HG02759 (cell line): Measurements from ENCODE around the gene TAS2R14.

ENCODE experiments used
- ATAC-seq: cut with Tn5 transposase; IDR thresholded peaks from one replicate; pipeline ENCODE4 v1.9.1; 2021; ENCODE audit warnings: mild to moderate bottlenecking, moderate library complexity; ENCODE audit not compliant: unreplicated experiment

The TAS2R14 gene, protein sequence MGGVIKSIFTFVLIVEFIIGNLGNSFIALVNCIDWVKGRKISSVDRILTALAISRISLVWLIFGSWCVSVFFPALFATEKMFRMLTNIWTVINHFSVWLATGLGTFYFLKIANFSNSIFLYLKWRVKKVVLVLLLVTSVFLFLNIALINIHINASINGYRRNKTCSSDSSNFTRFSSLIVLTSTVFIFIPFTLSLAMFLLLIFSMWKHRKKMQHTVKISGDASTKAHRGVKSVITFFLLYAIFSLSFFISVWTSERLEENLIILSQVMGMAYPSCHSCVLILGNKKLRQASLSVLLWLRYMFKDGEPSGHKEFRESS

DNA sequence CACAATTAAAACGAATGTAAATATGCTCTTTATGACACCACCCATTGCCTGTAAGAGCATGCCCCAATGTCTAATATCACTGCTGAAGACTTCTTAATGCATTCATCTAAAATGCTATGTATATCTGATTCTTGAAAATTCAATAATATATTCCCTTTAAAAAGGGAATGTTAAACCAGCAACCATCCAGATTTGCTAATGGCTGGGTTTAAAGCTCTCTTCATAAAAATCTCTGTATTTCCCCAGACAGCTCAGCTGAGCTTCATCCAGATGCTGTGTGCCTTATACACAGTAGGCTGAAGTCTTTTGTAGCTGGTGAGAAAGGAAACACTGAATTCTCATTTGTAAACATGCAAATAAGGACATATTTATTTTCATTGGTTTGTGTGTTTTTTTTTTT lies at the start of gene TAS2R14:
TSS of gene TAS2R14 (minus strand) at position 101 of the 400 bp plus-strand sequence. CDS start at position 45, 56 bp downstream.
- no peak for ATAC-seq

DNA sequence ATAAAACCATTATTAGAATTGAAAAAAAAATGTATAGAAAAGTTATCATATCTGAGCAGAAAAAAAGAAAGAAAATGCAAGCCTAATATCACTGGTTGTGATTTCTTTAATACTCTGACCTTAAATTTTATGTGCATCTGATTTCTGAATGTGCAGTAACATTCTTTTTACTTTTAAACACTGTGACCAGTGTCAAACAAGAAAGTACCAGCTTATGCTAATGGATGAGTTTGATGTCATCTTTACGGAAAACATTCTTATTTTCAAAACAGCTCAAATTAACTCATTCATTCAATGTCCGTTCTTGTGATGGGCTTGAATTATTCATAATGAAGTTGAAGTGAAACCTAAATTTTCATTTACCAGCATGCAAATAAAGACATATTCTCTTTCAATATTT lies 47.7 kb upstream of the TAS2R14 start, which contains the start of gene TAS2R50:
TSS of gene TAS2R50 (minus strand) at position 101 of the 400 bp plus-strand sequence. CDS start at position 49, 52 bp downstream.
- no peak for ATAC-seq

DNA sequence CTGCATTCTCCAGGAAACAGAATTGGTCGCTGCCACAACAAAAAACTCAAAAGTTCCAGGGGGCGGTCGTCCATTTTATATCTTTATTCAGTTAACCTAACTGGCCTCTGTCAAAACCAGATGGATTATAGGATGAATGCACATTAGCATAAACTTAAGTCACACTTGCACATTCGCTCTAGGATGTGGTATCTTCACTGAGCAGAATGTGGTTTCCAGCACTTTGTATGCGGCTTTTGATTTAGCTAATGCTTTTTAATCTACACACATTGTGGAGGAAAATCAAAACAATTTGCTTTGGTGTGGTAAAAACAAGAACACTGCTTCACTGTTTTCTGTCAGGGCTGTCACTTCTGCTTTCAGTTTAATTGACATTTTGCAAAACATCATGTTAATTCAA lies 43.2 kb upstream of the TAS2R14 start:
- ATAC-seq, result no peak

DNA sequence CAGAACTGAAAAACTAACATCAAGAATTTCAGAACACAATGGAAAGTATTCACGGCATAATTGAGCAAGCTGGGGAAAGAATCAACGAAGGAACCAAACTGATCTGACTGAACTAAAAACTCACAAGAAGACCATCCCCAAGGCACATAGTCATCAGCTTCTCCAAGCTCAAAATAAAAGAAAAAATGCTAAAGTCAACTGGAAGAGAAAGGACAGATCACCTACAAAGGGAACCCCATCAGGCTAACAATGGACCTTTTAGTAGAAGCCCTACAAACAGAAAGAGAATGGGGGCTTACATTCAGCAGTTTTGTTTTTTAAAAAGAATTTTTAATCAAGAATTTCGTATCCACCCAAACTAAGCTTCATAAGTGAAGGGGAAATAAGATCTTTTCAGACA lies 35.9 kb upstream of the TAS2R14 start:
- ATAC-seq, result no peak

DNA sequence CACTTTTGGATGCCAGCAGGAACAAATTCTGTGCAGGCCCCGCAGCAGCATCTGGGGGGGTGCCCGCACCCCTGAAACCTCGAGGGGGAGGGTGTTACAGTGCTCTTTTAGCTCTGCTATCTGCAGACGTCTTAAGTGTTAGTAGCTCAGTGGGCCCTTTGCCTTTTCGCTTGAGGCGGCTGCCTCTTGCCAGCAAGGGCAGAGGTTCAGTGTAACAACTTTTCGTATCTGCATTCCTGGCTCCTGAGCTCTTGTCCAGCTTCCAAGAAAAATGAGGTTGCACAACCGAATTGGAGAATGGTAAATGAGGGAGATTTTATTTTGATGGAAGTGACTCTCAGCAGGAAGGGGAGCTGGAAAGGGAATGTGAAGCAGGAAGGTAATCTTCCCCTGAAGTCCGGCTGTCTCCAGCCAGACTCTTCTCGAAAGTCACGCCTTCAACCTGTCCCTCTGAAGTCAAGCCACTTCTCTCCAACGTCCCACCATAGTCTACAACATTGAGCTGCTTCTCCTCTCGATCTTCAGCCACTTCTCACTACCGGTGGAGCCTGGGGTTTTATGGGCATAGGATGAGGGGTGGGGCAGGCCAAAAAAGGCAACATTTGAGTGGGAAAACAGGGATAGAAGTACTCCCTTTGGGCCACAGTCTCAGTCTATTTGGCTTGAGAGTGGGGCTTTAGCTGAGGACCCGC lies 29.8 kb upstream of the TAS2R14 start:
- no peak for ATAC-seq

DNA sequence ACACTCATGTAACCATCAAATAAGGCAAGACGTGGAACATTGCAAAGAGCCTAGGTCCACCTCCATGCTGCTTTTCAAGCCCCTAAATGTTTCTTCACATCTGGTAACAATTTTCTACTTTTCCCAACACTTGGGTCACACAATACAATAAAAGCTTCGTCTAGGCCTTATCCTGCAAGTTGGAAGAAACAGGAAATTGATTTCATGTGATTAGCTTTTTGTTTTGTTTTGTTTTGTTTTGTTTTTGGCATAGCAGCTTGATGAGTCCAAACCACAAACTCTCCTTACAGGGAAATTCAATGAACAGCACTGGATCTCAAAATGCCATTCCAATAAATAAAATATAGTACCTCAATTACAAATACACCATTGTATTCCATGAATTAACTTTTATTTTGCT lies 28.3 kb upstream of the TAS2R14 start:
- ATAC-seq, result no peak

DNA sequence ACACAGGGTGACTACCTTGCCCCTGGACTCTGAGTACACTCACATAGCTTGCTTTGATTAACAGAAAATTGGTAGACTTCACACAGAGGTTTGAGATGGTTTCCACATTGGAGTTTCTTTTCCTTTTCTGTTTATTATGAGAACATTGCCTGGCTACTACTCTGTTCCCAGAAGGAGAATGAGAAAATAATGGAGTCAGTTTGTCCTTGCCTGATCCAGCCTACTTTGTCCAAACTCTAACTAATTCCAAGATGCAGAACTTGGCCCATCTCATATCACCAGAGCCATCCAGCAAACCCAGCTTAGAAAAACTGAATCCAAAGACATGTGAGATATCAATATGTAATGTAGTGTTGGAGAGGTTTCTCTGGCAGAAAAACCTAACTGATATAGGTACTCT lies 27.3 kb upstream of the TAS2R14 start:
- ATAC-seq, result no peak

DNA sequence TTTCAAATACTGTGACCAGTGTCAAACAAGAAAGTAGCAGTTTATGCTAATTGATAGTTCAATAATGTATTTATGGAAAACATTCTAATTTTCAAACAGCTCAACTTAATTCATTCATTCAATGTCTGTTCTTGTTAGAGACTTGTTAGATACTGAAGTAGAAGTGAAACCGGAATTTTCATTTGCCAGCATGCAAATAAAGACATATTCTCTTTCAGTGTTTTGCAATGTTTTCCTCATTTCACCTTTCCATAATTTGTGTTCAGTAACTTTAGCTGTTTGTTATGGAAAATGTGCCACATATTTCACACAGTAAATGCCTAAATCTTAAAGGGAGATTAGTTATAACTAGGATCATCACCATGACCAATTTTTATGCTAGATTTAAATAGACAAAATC lies 26.4 kb upstream of the TAS2R14 start:
- ATAC-seq, result no peak

DNA sequence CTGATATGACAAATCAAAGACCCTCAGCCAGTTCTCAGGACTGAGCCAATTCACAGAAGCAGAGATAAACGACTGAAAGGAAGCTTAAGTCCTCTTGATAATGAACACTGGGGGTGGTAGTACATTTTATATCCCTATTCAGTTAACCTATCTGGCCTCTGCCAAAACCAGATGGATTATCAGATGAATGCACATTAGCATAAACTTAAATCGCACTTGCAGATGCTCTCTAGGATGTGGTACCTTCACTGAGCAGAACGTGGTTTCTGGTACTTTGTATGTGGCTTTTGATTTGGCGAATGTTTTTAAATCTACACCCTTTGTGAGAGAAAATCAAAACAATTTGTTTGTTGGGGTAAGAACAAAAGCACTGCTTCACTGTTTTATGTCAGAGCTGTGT lies 21.1 kb upstream of the TAS2R14 start:
- no peak for ATAC-seq

DNA sequence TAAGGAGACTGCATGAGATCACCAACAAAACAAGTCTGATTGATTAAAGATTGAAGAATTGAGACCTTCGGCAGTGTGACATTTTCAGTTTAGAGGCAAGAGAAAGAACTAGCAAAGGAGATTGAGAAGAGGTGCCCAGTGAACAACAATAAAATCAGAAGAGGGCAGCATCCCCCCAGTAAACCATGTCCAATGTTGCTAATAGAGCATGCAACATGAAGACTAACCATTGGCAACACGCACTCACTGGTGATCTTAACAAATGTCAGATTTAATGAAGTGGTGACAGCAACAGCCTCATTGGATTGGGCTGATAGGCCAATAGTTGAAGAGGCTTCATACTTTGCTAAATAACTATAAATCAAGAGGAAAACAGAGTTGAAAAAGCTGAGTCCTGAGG lies 20.7 kb upstream of the TAS2R14 start:
- no peak for ATAC-seq

DNA sequence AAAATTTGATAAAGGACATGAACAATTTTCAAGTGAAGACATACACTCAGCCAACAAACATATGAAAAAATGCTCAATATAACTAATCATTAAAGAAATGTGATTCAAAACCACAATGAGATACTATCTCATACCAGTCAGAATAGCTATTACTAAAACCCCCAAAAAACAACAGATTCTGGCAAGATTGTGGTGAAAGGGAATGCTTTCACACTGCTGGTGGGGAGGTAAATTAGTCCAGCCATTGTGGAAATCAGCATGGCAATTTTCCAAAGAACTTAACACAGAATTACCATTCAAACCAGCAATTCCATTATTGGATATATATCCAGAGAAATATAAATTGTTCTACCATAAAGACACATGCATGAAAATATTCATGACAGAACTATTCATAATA lies 18.7 kb upstream of the TAS2R14 start:
- no peak for ATAC-seq

DNA sequence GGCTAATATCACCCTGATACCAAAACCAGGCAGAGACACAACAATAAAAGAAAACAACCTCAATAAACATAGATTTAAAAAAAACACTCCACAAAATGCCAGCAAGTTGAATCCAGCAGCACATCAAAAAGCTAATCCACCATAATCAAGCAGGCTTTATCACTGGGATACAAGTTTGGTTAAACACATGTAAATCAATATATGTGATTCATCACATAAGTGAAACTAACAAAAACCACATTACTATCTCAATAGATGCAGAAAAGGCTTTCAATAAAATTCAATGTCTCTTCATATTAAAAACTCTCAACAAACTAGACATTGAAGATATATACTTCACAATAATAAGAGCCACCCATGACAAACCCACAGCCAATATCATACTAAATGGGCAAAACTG lies 17.0 kb upstream of the TAS2R14 start:
- ATAC-seq, result no peak

DNA sequence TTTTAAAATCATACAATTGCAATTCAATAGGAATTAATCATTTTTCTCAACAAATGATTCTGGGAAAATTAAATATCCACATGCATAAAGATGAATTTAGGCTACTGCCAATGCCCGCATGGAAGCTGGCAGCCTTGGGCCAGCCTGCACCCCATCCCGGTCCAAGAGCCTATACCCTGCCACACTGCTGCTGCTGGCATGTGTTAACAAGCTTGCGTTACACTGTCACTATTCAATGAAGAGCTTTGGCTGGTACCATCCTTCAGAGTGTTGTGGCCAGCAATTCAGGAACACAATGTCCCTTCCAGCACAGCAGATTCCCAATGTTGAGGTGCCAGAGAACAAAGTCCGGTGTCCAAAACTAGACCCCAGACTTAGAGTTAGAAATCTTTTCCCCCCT lies 13.6 kb upstream of the TAS2R14 start:
- no peak for ATAC-seq

DNA sequence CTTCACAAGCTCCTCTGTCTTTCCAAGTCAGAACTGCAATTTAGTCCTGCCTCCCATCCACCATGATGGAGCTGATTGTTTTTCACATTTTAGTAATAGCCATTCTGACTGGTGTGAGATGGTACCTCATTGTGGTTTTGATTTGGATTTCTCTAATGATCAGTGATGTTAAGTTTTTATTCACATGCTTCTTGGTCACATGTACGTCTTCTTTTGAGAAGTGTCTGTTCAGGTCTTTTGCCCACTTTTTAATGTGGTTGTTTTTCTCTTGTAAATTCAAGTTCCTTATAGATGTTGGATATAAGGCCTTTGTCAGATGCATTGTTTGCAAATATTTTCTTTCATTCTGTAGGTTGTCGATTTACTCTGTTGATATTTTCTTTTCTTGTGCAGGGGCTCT lies 4.1 kb upstream of the TAS2R14 start:
- ATAC-seq, result no peak

DNA sequence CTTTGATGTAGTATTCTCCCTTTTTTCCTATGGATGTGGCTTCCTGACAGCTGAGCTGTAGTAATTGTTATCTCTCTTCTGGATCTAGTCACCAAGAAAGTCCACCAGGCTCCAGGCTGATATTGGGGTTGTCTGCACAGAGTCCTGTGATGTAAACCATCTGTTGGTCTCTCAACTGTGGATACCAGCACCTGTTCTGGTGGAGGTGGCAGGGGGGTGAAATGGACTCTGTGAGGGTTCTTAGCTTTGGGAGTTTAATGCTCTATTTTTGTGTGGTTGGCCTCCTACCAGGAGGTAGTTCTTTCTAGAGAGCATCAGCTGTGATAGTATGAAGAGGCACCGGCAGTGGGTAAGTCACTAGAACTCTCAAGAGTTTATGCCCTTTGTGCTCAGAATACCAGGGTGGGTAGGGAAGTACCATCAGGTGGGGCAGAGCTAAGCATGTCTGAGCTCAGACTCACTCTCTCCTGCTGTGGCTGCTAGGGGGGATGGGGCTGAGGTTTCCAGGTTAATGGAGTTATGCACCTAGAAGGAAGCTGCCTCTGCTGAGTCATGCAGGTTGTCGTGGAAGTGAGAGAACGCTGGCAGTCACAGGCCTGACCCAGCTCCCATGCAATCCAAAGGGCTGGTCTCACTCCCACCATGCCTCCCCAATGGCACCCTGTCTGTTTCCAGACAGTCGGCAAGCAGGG lies 3.0 kb upstream of the TAS2R14 start:
- no peak for ATAC-seq

DNA sequence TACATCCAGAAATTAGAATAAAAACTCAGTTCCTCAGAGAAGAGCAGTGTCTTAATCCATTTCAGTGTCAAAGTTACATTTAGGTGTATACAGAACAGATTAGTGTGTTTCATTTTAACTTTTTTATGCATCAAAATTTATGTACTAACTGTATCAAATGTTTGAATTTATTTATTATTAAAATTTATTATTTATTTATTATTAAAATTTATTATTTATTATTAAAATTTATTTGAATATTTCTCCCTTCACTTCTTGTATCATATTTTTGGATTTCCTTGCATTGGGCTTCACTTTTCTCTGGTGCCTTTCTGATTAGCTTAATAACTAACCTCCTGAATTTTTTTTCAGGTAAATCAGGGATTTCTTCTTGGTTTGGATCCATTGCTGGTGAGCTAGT lies 2.3 kb upstream of the TAS2R14 start:
- no peak for ATAC-seq

DNA sequence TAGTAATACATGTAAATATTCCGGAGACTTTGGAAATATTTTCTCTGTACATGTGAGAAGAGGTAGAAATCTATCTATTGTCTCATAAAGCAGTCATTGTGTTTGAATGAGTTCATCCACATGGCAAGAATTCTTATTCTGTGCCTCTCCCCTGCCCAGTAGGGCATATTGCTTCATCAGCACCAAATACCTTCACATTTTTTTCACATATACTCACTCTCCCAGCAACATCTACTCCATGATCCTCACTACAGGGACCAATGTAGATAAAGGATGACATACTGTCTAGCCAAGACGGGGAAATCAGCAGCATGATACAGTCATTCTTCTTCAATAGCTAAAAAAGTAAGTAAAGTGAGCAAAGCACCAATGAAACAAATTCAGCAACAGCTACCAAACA lies 1.3 kb upstream of the TAS2R14 start:
- ATAC-seq, result no peak

DNA sequence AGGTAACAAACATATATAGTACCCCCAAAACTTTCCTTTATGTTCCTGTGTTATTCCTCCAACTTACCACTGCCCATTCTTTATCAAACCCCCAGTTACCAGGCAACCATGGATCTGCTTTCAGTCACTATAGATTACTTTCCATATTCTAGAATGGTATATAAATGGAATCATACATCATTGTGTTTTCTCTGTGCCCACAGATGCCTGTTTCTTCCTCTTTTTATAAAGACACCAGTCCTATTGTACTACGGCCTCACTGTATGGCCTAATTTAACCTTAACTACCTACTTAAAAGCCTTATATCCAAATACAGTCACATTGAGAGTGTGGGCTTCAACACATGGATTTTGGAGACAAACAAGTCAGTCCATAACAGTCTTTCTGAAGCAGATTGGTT lies 2.6 kb downstream of the TAS2R14 start:
- ATAC-seq, result no peak

DNA sequence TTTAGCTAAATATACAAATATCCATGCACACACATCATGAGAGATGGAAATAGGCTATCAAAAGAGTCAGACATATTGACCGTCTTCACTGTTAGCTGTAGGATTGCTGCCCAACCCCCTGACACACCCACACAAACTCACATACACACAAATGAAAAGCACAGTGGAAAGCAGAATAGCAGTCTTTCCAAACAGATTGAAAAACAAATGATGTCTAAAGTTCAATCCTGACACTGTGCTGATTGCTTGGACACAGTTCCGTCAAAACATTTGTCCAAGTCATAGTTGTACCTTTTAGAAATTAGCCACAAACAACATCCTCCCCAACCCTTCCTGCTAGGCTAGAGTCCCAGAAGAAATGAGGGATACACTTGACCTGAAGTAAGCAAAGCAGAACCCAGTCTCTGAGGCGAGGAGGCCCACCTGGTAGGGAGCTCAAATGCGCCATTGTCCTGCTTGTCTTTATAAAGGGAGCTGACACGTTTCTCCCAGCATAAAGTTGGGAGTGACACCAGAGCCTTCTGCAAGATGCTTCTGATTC lies 10.2 kb downstream of the TAS2R14 start, which contains the start of gene PRH2:
TSS of gene PRH2 (plus strand) at position 491 of the 541 bp plus-strand sequence. CDS start at position 529, 38 bp downstream.
- no peak for ATAC-seq

DNA sequence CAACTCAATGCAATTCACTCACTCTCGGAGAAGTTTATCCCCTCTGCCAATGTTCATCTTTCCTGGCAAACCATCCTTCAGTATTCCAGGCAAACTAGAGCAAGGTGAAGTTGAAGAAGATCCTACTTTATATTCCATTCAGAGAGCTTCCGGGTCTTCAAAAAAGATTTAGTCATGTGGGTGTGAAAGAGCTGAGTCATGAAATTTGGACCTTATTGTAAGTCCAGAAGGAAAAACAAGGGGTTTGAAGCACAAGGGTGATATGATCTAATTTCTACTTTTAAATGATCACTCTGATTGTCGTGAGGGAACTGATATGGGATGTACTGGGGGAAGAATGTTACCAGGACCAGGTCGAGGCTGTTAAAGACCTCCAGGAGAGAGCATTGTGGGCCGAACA lies 12.8 kb downstream of the TAS2R14 start:
- ATAC-seq, result no peak

DNA sequence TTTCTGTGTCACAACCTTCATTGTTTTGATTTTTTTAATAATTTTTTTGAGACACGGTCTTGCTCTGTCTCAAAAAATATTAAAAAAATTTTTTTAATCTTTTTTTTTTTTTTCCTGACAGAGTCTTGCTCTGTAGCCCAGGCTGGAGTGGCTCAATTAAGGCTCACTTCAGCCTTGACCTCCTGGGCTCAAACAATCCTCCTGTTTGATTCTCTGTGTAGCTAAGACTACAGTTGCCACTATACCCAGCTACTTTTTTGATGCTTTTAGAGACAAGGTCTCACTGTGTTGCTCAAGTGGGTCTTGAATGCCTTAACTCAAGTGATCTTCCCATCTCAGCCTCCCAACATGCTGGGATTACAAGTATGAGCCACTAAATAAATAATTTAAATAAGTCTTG lies 19.3 kb downstream of the TAS2R14 start:
- no peak for ATAC-seq

DNA sequence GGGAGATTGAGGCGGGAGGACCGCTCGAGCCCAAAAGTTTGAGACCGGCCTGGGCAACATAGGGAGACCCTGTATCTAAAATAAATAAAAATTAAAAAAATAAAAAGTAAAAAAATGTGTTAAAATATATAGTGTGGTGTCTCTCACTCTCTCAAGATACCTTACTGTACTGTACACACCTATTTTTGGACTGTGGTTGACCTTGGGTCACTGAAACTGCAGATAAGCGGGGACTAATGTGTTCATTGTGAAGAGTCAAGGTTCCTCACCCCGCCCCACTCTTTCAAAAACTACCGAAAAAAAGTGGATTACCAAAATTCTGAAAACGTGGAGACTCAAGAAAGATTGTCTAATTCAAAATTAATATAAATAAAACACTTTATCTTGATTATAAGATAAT lies 28.7 kb downstream of the TAS2R14 start:
- ATAC-seq, result no peak
